ENCODE data around the gene KDM1B. TPM values are rescaled to one million over a fixed set of nuclear protein-coding genes. Genes with fewer than 3 reads are reported as not detected.

Gene KDM1B
- total and polyA plus RNA-seq, 9 of the 15 experiments (the other 6 are each of a cell fraction or from before 2014, with no cell fraction given) = 1.4 to 58.9 (median 36.3) TPM

- peaks cover 2% of the 10 kb centered on the region; the same call in 1 of the 2 replicates for H3K9me3 ChIP-seq (replicated peaks; ENCODE audit: control insufficient read depth, insufficient read depth, low read depth, low read length)
- H3K9me1 ChIP-seq (ENCODE audit: control insufficient read depth, insufficient read depth, low read length) = no peaks in the 10 kb centered on the region
- BruUV-seq (replicated peaks) = no TSS peak
- H3K4me2 ChIP-seq (ENCODE audit: insufficient read depth, low read length) = no peak overlapping the region
- H3K27ac ChIP-seq (ENCODE audit: extremely low read depth, low read depth, low read length) = no peak overlapping the region
- H2AFZ ChIP-seq (ENCODE audit: low read depth, low read length) = no peak overlapping the region
- H3K4me1 ChIP-seq (replicated peaks in 1 of 2; ENCODE audit: control insufficient read depth in 2 of 2, insufficient read depth in 2 of 2, low read length in 2 of 2) = peaks cover 0 to 2% of the 10 kb centered on the region in 2 experiments; a peak in 1 of 5 replicates
- ChIA-PET CTCF (ENCODE audit: low intra/inter-chr PET ratio) (no interaction called here), POLR2A (interaction anchor here (1.1 to 1.5 kb wide), 3 partner anchors 15 to 19 kb away, joined by 3 to 6 read pairs (median 3); no protein-coding TSS in a partner anchor)
- H3K9ac ChIP-seq (ENCODE audit: insufficient read depth in 1 of 2, low read depth in 2 of 2, low read length in 2 of 2) = no peak overlapping the region
- no peaks in the 10 kb centered on the region for H4K20me1 ChIP-seq (replicated peaks; ENCODE audit: control insufficient read depth, insufficient read depth, low read length)
- intact Hi-C loops (cut with micrococcal nuclease) (no loop called here), in situ Hi-C loops (cut with MboI) (no loop called here)
- no peaks in the 10 kb centered on the region for H3K27me3 ChIP-seq (ENCODE audit: control insufficient read depth in 2 of 2, insufficient read depth in 2 of 2, low read length in 2 of 2)
- peaks cover under 1% of the 10 kb centered on the region; the same call in 1 of the 3 replicates for H3K79me2 ChIP-seq (ENCODE audit: control insufficient read depth, insufficient read depth, low read length)
- no peak for TF ChIP-seq NFIX (CRISPR knock-in tag; IDR thresholded peaks at IDR 0.05; ENCODE audit: low read depth)
- TF ChIP-seq MBD2 (IDR thresholded peaks at IDR 0.05; ENCODE audit: borderline replicate concordance, low read depth) = no peak
- no peak for TF ChIP-seq TEAD2 (tag; IDR thresholded peaks at IDR 0.05)
- no peak for TF ChIP-seq ZFX (CRISPR knock-in tag; IDR thresholded peaks at IDR 0.05)
- no peak for TF ChIP-seq HEY1 (CRISPR knock-in tag; IDR thresholded peaks at IDR 0.05; ENCODE audit: borderline replicate concordance)
- TF ChIP-seq POLR2G (IDR thresholded peaks at IDR 0.05; ENCODE audit: low read depth, low read length) = no peak
- TF ChIP-seq GMEB1 (CRISPR knock-in tag; IDR thresholded peaks at IDR 0.05) = no peak
- TF ChIP-seq ZBTB2 (IDR thresholded peaks at IDR 0.05) = no peak
- TF ChIP-seq ETV1 (tag; conservative IDR thresholded peaks at IDR 0.05; ENCODE audit: low read depth) = no peak
- no peak for TF ChIP-seq BRD4 (IDR thresholded peaks at IDR 0.05)
- TF ChIP-seq ASH1L (IDR thresholded peaks at IDR 0.05; ENCODE audit: borderline replicate concordance, low read depth, partially characterized antibody) = no peak
- no peak for TF ChIP-seq RBM25 (IDR thresholded peaks at IDR 0.05; ENCODE audit: low read depth, low read length, severe bottlenecking)
- WGBS (ENCODE audit: insufficient coverage, low coverage, missing lambda C conversion rate) = 83% methylated on average over 7 of the region's 7 CpGs
- FAIRE-seq (no peak), ATAC-seq (no peak), DNase-seq (ENCODE audit: extremely low read depth in 1 of 4, low spot score in 3 of 4) (no peak)
- H3K36me3 ChIP-seq (ENCODE audit: control insufficient read depth, insufficient read depth, low read length) = peaks cover 42% of the 10 kb centered on the region
- H3K4me3 ChIP-seq = no peak overlapping the region
Observed at GRCh38 chr6:18171871-18172270, 16.6 kb downstream of the KDM1B start.

Measured in K562 (cell line).